ENCODE results near the gene CTNNA3.

The CTNNA3 gene

GRCh38 chr10:66842371-66842770 is 853.6 kb downstream of the CTNNA3 start:
- no peak for DNase-seq

GRCh38 chr10:66838656-66839055 is 857.3 kb downstream of the CTNNA3 start:
- no peak for DNase-seq

- no peak for DNase-seq
Measured at GRCh38 chr10:66837990-66838389, 858.0 kb downstream of the CTNNA3 start.

- DNase-seq, result no peak
Measured at GRCh38 chr10:66837335-66837734, 858.7 kb downstream of the CTNNA3 start.

- no peak for DNase-seq
Measured at GRCh38 chr10:66836771-66837170, 859.2 kb downstream of the CTNNA3 start.

- DNase-seq, result no peak
Measured at GRCh38 chr10:66836057-66836456, 859.9 kb downstream of the CTNNA3 start.

- no peak for DNase-seq
Measured at GRCh38 chr10:66835400-66835799, 860.6 kb downstream of the CTNNA3 start.

GRCh38 chr10:66834802-66835201 is 861.2 kb downstream of the CTNNA3 start:
- no peak for DNase-seq

- no peak for DNase-seq
Measured at GRCh38 chr10:66833861-66834260, 862.1 kb downstream of the CTNNA3 start.

GRCh38 chr10:66832781-66833422 is 863.1 kb downstream of the CTNNA3 start:
- DNase-seq, result no peak

GRCh38 chr10:66828957-66829356 is 867.0 kb downstream of the CTNNA3 start:
- no peak for DNase-seq

GRCh38 chr10:66827353-66827752 is 868.6 kb downstream of the CTNNA3 start:
- no peak for DNase-seq

GRCh38 chr10:66823301-66823700 is 872.7 kb downstream of the CTNNA3 start:
- DNase-seq, result no peak

GRCh38 chr10:66822801-66823200 is 873.2 kb downstream of the CTNNA3 start:
- no peak for DNase-seq

GRCh38 chr10:66819691-66820090 is 876.3 kb downstream of the CTNNA3 start:
- DNase-seq, result no peak

GRCh38 chr10:66813122-66813521 is 882.9 kb downstream of the CTNNA3 start:
- no peak for DNase-seq

GRCh38 chr10:66811211-66811610 is 884.8 kb downstream of the CTNNA3 start:
- no peak for DNase-seq

GRCh38 chr10:66809402-66809801 is 886.6 kb downstream of the CTNNA3 start:
- no peak for DNase-seq

- DNase-seq, result no peak
Measured at GRCh38 chr10:66805612-66806011, 890.4 kb downstream of the CTNNA3 start.

- DNase-seq, result no peak
Measured at GRCh38 chr10:66804962-66805361, 891.0 kb downstream of the CTNNA3 start.

- no peak for DNase-seq
Measured at GRCh38 chr10:66803174-66803573, 892.8 kb downstream of the CTNNA3 start.

GRCh38 chr10:66799474-66799873 is 896.5 kb downstream of the CTNNA3 start:
- no peak for DNase-seq

GRCh38 chr10:66795866-66796265 is 900.1 kb downstream of the CTNNA3 start:
- no peak for DNase-seq

- no peak for DNase-seq
Measured at GRCh38 chr10:66792441-66792840, 903.6 kb downstream of the CTNNA3 start.

- no peak for DNase-seq
Measured at GRCh38 chr10:66788178-66788987, 907.6 kb downstream of the CTNNA3 start.
